ENCODE measurements around the gene LRMDA. TPM values are rescaled to one million over a fixed set of nuclear protein-coding genes. Genes with fewer than 3 reads are reported as not detected.

The LRMDA gene
- total RNA-seq, 3 donors from 2014 or later (not counting 1 experiment from before 2014, with no cell fraction given) = 1.4 to 2.4 (median 2.1) TPM

GRCh38 chr10:76082232-76082631, 650.8 kb downstream of the LRMDA start:
- Mint-ChIP-seq H3K4me3 (no peak overlapping the region), H3K27ac (no peak overlapping the region), H3K36me3 (no peaks in the 10 kb centered on the region), H3K4me1 (peaks cover 4 to 6% of the 10 kb centered on the region in 2 donors), H3K27me3 (ENCODE audit: low read depth in 2 of 2) (peaks cover 5 to 15% of the 10 kb centered on the region in 2 donors), H3K9me3 (no peaks in the 10 kb centered on the region)
- DNase-seq (no peak), ATAC-seq (no peak)
- no peak overlapping the region for H3K4me3 ChIP-seq (ENCODE audit: low read length)
- H3K9me3 ChIP-seq (ENCODE audit: control insufficient read depth, insufficient read depth, low read length) = no peaks in the 10 kb centered on the region
- no peaks in the 10 kb centered on the region for H3K27me3 ChIP-seq (ENCODE audit: control insufficient read depth, insufficient read depth, low read length)
- H3K27ac ChIP-seq (ENCODE audit: low read length) = no peak overlapping the region
- no peaks in the 10 kb centered on the region for H3K36me3 ChIP-seq (ENCODE audit: control insufficient read depth, insufficient read depth, low read length)
- WGBS (ENCODE audit: insufficient coverage) = 40% methylated on average over 3 of the region's 3 CpGs
- H3K4me1 ChIP-seq (ENCODE audit: control insufficient read depth, insufficient read depth, low read length) = no peaks in the 10 kb centered on the region
- intact Hi-C loops (cut with micrococcal nuclease) = no loop called here
- TF ChIP-seq CTCF (IDR thresholded peaks at IDR 0.05) = no peak

- WGBS (ENCODE audit: insufficient coverage) = 54% methylated on average over 1 of the region's 1 CpG
- H3K36me3 Mint-ChIP-seq = no peaks in the 10 kb centered on the region
Measured at GRCh38 chr10:76082956-76083355, 651.5 kb downstream of the LRMDA start.

GRCh38 chr10:76085002-76085816, 653.8 kb downstream of the LRMDA start:
- H3K27ac ChIP-seq (ENCODE audit: low read length) = no peak overlapping the region
- H3K4me1 ChIP-seq (ENCODE audit: control insufficient read depth, insufficient read depth, low read length) = no peaks in the 10 kb centered on the region
- H3K9me3 ChIP-seq (ENCODE audit: control insufficient read depth, insufficient read depth, low read length) = no peaks in the 10 kb centered on the region
- no peak overlapping the region for H3K4me3 ChIP-seq (ENCODE audit: low read length)
- no peaks in the 10 kb centered on the region for H3K9me3 Mint-ChIP-seq
- DNase-seq (no peak), ATAC-seq (no peak)
- H3K4me3 Mint-ChIP-seq = no peak overlapping the region
- H3K36me3 ChIP-seq (ENCODE audit: control insufficient read depth, insufficient read depth, low read length) = no peaks in the 10 kb centered on the region
- H3K4me1 Mint-ChIP-seq = peaks cover 4 to 6% of the 10 kb centered on the region in 2 donors
- H3K27ac Mint-ChIP-seq = no peak overlapping the region
- H3K27me3 ChIP-seq (ENCODE audit: control insufficient read depth, insufficient read depth, low read length) = no peaks in the 10 kb centered on the region
- TF ChIP-seq CTCF (IDR thresholded peaks at IDR 0.05) = no peak
- WGBS (ENCODE audit: insufficient coverage) = 93% methylated on average over 5 of the region's 8 CpGs
- H3K27me3 Mint-ChIP-seq (ENCODE audit: low read depth in 2 of 2) = peaks cover 5 to 20% of the 10 kb centered on the region in 2 donors
- intact Hi-C loops (cut with micrococcal nuclease) = no loop called here
- H3K36me3 Mint-ChIP-seq = no peaks in the 10 kb centered on the region

More at GRCh38 chr10:76082956-76083355, 651.5 kb downstream of the LRMDA start:
- no peak overlapping the region for H3K4me3 Mint-ChIP-seq
- DNase-seq = no peak
- ATAC-seq = no peak
- H3K36me3 ChIP-seq (ENCODE audit: control insufficient read depth, insufficient read depth, low read length) = no peaks in the 10 kb centered on the region
- no peaks in the 10 kb centered on the region for H3K9me3 ChIP-seq (ENCODE audit: control insufficient read depth, insufficient read depth, low read length)
- no peak overlapping the region for H3K27ac ChIP-seq (ENCODE audit: low read length)
- no peaks in the 10 kb centered on the region for H3K9me3 Mint-ChIP-seq
- H3K4me1 Mint-ChIP-seq = peaks cover 4 to 6% of the 10 kb centered on the region in 2 donors
- H3K27ac Mint-ChIP-seq = no peak overlapping the region
- H3K27me3 ChIP-seq (ENCODE audit: control insufficient read depth, insufficient read depth, low read length) = no peaks in the 10 kb centered on the region
- peaks cover 5 to 20% of the 10 kb centered on the region in 2 donors for H3K27me3 Mint-ChIP-seq (ENCODE audit: low read depth in 2 of 2)
- intact Hi-C loops (cut with micrococcal nuclease) = no loop called here
- no peaks in the 10 kb centered on the region for H3K4me1 ChIP-seq (ENCODE audit: control insufficient read depth, insufficient read depth, low read length)
- H3K4me3 ChIP-seq (ENCODE audit: low read length) = no peak overlapping the region
- TF ChIP-seq CTCF (IDR thresholded peaks at IDR 0.05) = no peak

Data from natural killer cell (primary cell).